Common myeloid progenitor, CD34-positive (primary cell): ENCODE measurements around the gene RWDD1.
A peak's percentile ranks its signal among the peaks of the same experiment; 100 is the strongest.

Experiments used
- CTCF ChIA-PET: fragments of 350-600 bp; sonication (Branson Sonifier 250); formaldehyde crosslinking; loops from one replicate; lab custom pipeline; 2021; ENCODE audit warnings: antibody characterized with exemption; lab: Charles Lee
- POLR2A ChIA-PET: fragments of 350-600 bp; sonication (Branson Sonifier 250); formaldehyde crosslinking; loops from one replicate; lab custom pipeline; 2021; ENCODE audit warnings: antibody characterized with exemption; lab: Charles Lee
- DNase-seq, 3 donors: peaks; one replicate each; pipeline versions ENCODE4 v3.0.0 to v3.0.0-alpha.2; 2013
- H3K27ac ChIP-seq, 2 experiments: 1 replicate in 1 of 2; 2 replicates in 1 of 2; pipeline ENCODE4 v1.7.0; 2013; ENCODE audit warnings: inconsistent platforms in 2 of 2, low read length in 2 of 2, mild to moderate bottlenecking in 2 of 2, low read depth in 1 of 2, moderate library complexity in 1 of 2; ENCODE audit not compliant: severe bottlenecking in 2 of 2, insufficient read depth in 1 of 2, poor library complexity in 1 of 2
- H3K27me3 ChIP-seq, 5 experiments: replicated peaks in 2 of 5; 1 replicate in 3 of 5; 2 replicates in 2 of 5; pipeline versions ENCODE4 v1.6.1 to v1.7.0; 2013; ENCODE audit warnings: low read length in 4 of 5, mild to moderate bottlenecking in 2 of 5, moderate library complexity in 2 of 5, inconsistent platforms in 1 of 5; ENCODE audit not compliant: insufficient read depth in 5 of 5, control insufficient read depth in 4 of 5
- H3K36me3 ChIP-seq, 4 experiments: 1 replicate in 2 of 4; 2 replicates in 2 of 4; pipeline versions ENCODE4 v1.6.1 to v1.7.0; 2013; ENCODE audit warnings: low read length in 3 of 4, control low read depth in 1 of 4, mild to moderate bottlenecking in 1 of 4; ENCODE audit not compliant: control insufficient read depth in 4 of 4, insufficient read depth in 4 of 4
- H3K4me1 ChIP-seq, 4 experiments: 1 replicate in 3 of 4; 2 replicates in 1 of 4; pipeline versions ENCODE4 v1.6.1 to v1.7.1; 2013; ENCODE audit warnings: low read length in 3 of 4, mild to moderate bottlenecking in 3 of 4, control low read depth in 1 of 4, inconsistent platforms in 1 of 4, moderate library complexity in 1 of 4; ENCODE audit not compliant: control insufficient read depth in 4 of 4, insufficient read depth in 4 of 4; ENCODE audit errors: control extremely low read depth in 1 of 4
- H3K4me3 ChIP-seq, 7 experiments: 1 replicate in 4 of 7; 2 replicates in 3 of 7; pipeline versions ENCODE4 v1.5.1 to v1.7.0; 2013; ENCODE audit warnings: mild to moderate bottlenecking in 7 of 7, low read length in 6 of 7, moderate library complexity in 6 of 7, inconsistent platforms in 2 of 7, low read depth in 2 of 7, control low read depth in 1 of 7; ENCODE audit not compliant: insufficient read depth in 4 of 7, control insufficient read depth in 1 of 7; ENCODE audit errors: extremely low read depth in 1 of 7
- H3K9me3 ChIP-seq, 5 experiments: 1 replicate in 4 of 5; 2 replicates in 1 of 5; pipeline versions ENCODE4 v1.6.1 to v1.7.1; 2013; ENCODE audit warnings: low read length in 4 of 5, mild to moderate bottlenecking in 2 of 5, inconsistent platforms in 1 of 5, low read depth in 1 of 5, moderate library complexity in 1 of 5; ENCODE audit not compliant: control insufficient read depth in 4 of 5, insufficient read depth in 2 of 5; ENCODE audit errors: control extremely low read depth in 1 of 5
- WGBS: methylation state at CpG from one replicate; pipeline ENCODE4 v1.1.5; 2013; ENCODE audit not compliant: insufficient coverage; 5-methylcytosine and 5-hydroxymethylcytosine counted together

RWDD1 gene

DNA sequence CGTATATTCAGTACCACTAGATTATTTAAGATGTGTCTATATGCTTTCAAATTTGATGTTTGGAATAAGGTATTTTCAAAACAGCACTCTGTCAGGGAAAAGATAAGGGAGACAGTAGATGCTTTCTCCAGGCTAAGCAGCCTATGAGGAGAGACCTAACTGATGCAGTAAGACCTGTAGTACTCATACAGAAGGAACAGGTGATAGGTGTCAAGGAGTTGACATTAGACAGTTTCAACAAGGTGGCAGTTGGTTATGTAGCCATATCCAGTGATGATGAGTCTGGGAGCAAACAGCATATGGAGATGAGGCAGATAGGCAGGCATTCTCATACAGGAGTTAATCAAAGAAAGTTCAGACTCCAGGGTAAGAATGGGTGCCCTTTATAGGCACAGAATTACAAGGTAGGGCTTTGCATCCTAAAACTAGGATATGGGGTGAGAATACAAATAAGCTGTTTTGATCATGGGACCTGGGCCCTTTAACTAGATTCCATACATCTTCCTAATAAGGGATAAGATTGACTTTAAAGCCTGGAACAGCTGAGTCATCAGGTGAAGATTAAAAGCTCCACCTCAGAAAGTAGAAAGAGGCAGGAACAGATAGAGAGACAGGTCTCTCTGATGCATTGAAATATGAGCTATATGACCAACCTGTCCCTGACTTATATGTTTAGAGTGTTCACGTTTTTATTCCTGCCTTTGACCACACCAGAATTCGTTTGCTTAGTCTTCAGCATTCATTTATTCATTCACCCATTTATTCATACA, 52.9 kb downstream of the RWDD1 start:
- Histone ChIP-seq H3K36me3 (no peaks in the 10 kb centered on the region), H3K27me3 (no peaks in the 10 kb centered on the region), H3K4me1 (peaks cover 0 to 1% (median under 1%) of the 10 kb centered on the region in 4 experiments), H3K27ac (no peak overlapping the region), H3K9me3 (no peaks in the 10 kb centered on the region), H3K4me3 (no peak overlapping the region)
- WGBS = no CpG with 5 or more reads among the region's 3 CpGs
- ChIA-PET POLR2A (no interaction called here), CTCF (interaction anchor here (1.0 to 1.1 kb wide), 2 partner anchors 21 to 337 kb away, joined by 3 to 4 read pairs; no protein-coding TSS in a partner anchor)
- DNase-seq = no peak

GRCh38 chr6:116625872-116626271, 54.6 kb downstream of the RWDD1 start:
- ChIA-PET CTCF (no interaction called here), POLR2A (no interaction called here)
- Histone ChIP-seq H3K27ac (no peak overlapping the region), H3K36me3 (no peaks in the 10 kb centered on the region), H3K9me3 (no peaks in the 10 kb centered on the region), H3K27me3 (no peaks in the 10 kb centered on the region), H3K4me1 (peaks cover 0 to 15% (median 14%) of the 10 kb centered on the region in 4 experiments), H3K4me3 (no peak overlapping the region)
- DNase-seq = no peak
- WGBS = no CpG with 5 or more reads among the region's 3 CpGs

DNA sequence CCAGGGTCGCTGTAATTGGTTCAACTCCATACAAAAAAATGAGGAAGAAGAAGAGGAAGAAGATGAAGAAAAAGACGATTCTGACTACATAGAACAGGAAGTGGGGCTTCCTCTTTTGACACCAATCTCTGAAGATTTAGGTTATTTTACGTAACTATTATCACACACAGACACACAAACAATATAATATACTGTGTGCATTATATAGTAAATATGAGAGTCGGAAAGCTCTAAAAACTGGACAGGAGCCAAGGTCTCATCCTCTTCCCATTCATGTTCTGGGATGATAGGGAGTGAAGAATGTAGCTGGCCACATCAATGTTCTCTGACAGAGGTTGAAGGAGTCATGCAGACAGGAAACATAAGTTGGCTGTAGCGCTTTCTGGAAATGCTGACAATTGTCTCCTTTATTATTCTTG, 58.3 kb downstream of the RWDD1 start:
- ChIA-PET CTCF (interaction anchor here (0.6 to 1.5 kb wide), 2 partner anchors 15 to 361 kb away, joined by 3 read pairs; no protein-coding TSS in a partner anchor), POLR2A (no interaction called here)
- H3K27me3 ChIP-seq = no peaks in the 10 kb centered on the region
- WGBS = 89% methylated on average over 1 of the region's 5 CpGs
- peaks cover 17 to 50% (median 34%) of the 10 kb centered on the region in 4 experiments for H3K4me1 ChIP-seq
- no peaks in the 10 kb centered on the region for H3K9me3 ChIP-seq
- H3K27ac ChIP-seq = no peak overlapping the region
- H3K36me3 ChIP-seq = peaks cover 0 to 8% (median 1%) of the 10 kb centered on the region in 4 experiments
- DNase-seq = peak in 1 of 3 donors; percentile 39
- H3K4me3 ChIP-seq = no peak overlapping the region

GRCh38 chr6:116631379-116631990, 60.2 kb downstream of the RWDD1 start:
- Histone ChIP-seq H3K27me3 (no peaks in the 10 kb centered on the region), H3K27ac (peak overlapping the region; percentile 30 to 63), H3K4me3 (peak overlapping the region in 1 of 7 experiments; percentile 40), H3K4me1 (peaks cover 17 to 50% (median 34%) of the 10 kb centered on the region in 4 experiments), H3K9me3 (no peaks in the 10 kb centered on the region), H3K36me3 (peaks cover 0 to 17% (median 3%) of the 10 kb centered on the region in 4 experiments)
- ChIA-PET POLR2A (interaction anchor here (1.1 kb wide), 1 partner anchor 30 kb away, joined by 3 read pairs; no protein-coding TSS in a partner anchor), CTCF (interaction anchor here (0.8 to 2.4 kb wide), 5 partner anchors 10 to 363 kb away, joined by 3 to 6 read pairs (median 3); partner anchors contain the start of gene RSPH4A)
- DNase-seq = peak; percentile 80 to 98 (median 93)
- 35% methylated on average over 5 of the region's 5 CpGs for WGBS

DNA sequence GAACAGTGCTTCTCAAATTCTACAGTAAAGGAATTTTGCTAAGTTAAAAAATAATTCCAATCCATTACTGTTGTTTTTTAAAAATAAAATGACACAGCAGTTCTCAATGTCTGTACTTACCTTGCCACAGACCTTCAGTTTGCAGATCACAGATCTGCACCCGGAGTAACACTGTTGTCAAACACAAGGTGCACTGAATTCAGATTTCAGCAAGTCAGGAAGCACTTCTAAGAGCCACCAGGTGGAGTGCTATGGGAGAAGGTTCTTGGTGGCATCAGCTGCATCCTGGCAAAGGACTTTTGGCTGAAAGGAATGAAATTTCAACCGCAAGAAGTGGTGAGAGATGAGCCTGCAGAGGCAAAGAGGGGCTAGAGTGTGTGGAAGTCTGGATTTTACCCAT, 62.4 kb downstream of the RWDD1 start:
- ChIA-PET POLR2A (interaction anchor here (0.6 kb wide), 1 partner anchor 40 kb away, joined by 4 read pairs; no protein-coding TSS in a partner anchor), CTCF (no interaction called here)
- H3K36me3 ChIP-seq = peaks cover 0 to 19% (median 5%) of the 10 kb centered on the region in 4 experiments
- no peak overlapping the region for H3K4me3 ChIP-seq
- no peaks in the 10 kb centered on the region for H3K27me3 ChIP-seq
- peaks cover 0 to under 1% (median 0%) of the 10 kb centered on the region in 5 experiments for H3K9me3 ChIP-seq
- H3K27ac ChIP-seq = no peak overlapping the region
- WGBS = 50% methylated on average over 1 of the region's 2 CpGs
- peak; percentile 25 to 66 (median 46) for DNase-seq
- peaks cover 17 to 50% (median 34%) of the 10 kb centered on the region in 4 experiments for H3K4me1 ChIP-seq
